Mucosa of stomach (tissue), 1 donor: ENCODE results near the gene FANCC.

Experiments
- H3K27me3 ChIP-seq: one replicate; pipeline ENCODE4 v1.7.0; 2013; ENCODE audit warnings: mild to moderate bottlenecking, low read length; ENCODE audit not compliant: control insufficient read depth, insufficient read depth
- H3K36me3 ChIP-seq: one replicate; pipeline ENCODE4 v1.7.0; 2013; ENCODE audit warnings: low read length; ENCODE audit not compliant: control insufficient read depth, insufficient read depth
- H3K4me1 ChIP-seq: one replicate; pipeline ENCODE4 v1.7.0; 2013; ENCODE audit warnings: mild to moderate bottlenecking, low read length; ENCODE audit not compliant: control insufficient read depth, insufficient read depth
- H3K4me3 ChIP-seq: one replicate; pipeline ENCODE4 v1.7.0; 2013; ENCODE audit warnings: low read length
- H3K9ac ChIP-seq: one replicate; pipeline ENCODE4 v1.7.0; 2013; ENCODE audit warnings: mild to moderate bottlenecking, low read length, moderate library complexity
- H3K9me3 ChIP-seq: one replicate; pipeline ENCODE4 v1.7.0; 2013; ENCODE audit warnings: mild to moderate bottlenecking, low read length, moderate library complexity; ENCODE audit not compliant: control insufficient read depth
- donor health status: Pancreatic carcinoma.

Gene FANCC

DNA sequence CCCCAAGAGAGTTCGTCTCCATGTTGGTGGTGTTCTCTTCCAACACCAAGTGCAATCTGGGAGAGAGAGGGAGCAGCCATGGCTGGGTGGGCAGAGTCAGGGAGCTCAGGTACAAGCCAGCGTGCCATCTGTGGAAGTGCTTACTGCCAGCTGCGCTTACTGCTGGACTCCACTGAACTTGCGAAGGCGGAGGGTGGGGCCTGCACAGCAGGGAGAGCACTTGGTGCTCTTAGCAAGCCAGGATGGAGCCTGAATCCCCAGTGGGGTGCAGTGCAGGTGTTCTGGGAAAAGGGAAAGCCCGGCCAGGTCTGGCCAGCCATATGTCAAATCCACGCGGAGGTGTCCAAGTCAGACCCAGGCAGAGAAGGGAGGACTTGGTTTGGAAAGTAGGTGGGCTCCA, 142.0 kb downstream of the FANCC start:
- Histone ChIP-seq H3K4me3 (no peak overlapping the region), H3K9ac (no peak overlapping the region), H3K27me3 (no peaks in the 10 kb centered on the region), H3K4me1 (no peaks in the 10 kb centered on the region), H3K9me3 (no peaks in the 10 kb centered on the region), H3K36me3 (no peaks in the 10 kb centered on the region)

DNA sequence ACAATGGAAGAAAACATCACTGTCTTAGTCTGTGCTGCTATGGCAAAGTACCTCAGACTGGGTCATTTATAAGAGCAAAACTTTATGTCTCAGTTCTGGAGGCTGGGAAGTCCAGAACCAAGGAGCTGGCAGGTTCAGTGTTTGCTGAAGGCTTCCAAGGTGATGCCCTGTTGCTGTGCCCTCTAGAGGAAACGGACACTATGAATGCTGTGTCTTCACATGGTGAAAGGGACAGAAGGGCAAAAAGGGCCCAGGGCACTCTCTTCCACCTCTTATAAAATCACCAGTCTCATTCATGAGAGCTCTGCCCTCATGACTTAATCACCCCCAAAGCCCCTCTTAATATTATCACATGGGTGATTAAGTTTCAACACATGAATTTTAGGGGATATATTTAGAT, 143.5 kb downstream of the FANCC start:
- H3K4me1 ChIP-seq, result no peaks in the 10 kb centered on the region
- H3K4me3 ChIP-seq, result no peak overlapping the region
- no peaks in the 10 kb centered on the region for H3K36me3 ChIP-seq
- H3K9me3 ChIP-seq, result no peaks in the 10 kb centered on the region
- no peaks in the 10 kb centered on the region for H3K27me3 ChIP-seq
- H3K9ac ChIP-seq, result no peak overlapping the region

DNA sequence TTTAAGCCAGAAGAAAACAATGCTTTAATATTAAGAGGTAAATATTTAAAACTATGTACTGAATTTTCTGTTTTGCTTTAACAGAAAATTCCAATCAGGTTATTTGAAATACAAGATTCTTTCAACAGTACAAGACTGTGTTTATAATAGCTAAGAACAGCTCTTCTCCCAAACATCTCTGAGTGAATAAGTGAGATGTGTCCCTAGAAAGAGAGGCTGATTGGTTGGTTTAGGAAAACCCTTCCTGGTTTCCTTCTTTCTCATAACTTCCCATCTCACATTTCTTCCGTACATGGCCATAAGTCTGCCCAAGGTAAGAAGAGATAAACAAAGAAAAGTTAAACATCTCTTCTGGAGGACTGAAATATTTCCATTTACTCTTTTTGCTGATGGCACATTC, 145.9 kb downstream of the FANCC start:
- H3K27me3 ChIP-seq, result no peaks in the 10 kb centered on the region
- H3K36me3 ChIP-seq, result no peaks in the 10 kb centered on the region
- no peaks in the 10 kb centered on the region for H3K9me3 ChIP-seq
- H3K9ac ChIP-seq, result no peak overlapping the region
- no peaks in the 10 kb centered on the region for H3K4me1 ChIP-seq
- no peak overlapping the region for H3K4me3 ChIP-seq

DNA sequence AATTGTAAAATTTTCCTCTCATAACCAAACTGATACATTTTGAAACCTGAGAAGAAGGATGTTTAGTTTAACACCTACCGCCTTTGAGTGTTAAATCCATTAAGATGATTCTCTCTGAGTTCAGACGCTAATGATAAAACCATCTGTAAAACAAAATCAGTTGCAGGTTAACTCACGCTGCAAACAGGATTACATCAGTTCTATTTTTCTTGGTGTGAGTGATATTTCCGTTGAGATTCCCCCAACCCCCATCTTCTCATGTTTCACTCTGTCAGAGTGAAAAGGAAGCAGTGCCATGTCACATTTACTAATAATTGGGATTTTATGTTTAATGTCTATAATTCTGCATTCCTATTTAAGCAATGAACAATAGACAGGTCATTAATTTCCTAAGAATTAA, 146.5 kb downstream of the FANCC start:
- no peaks in the 10 kb centered on the region for H3K36me3 ChIP-seq
- H3K4me1 ChIP-seq, result no peaks in the 10 kb centered on the region
- H3K27me3 ChIP-seq, result no peaks in the 10 kb centered on the region
- no peak overlapping the region for H3K4me3 ChIP-seq
- no peak overlapping the region for H3K9ac ChIP-seq
- no peaks in the 10 kb centered on the region for H3K9me3 ChIP-seq

DNA sequence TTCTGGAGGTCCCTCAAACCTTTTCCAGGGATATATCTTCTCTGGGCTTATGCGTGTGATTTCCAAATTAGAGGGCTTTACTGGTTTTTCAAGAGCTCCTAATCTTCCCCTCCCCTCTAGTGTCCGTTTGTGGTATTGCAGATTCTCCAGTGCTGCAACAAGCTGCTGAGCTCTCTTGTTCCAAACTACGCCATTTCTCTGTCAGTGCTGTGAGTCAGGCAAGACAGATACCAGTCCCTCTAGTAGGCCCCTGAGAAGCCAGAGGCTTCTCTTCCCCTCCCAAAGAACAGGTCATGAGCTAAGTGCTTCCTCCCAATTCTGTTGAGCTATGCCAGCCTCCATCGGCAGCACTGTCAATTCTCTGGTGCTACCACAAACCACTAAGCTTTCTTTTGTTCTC, 149.5 kb downstream of the FANCC start:
- no peaks in the 10 kb centered on the region for H3K27me3 ChIP-seq
- H3K9me3 ChIP-seq, result no peaks in the 10 kb centered on the region
- no peak overlapping the region for H3K4me3 ChIP-seq
- H3K4me1 ChIP-seq, result no peaks in the 10 kb centered on the region
- H3K36me3 ChIP-seq, result no peaks in the 10 kb centered on the region
- no peak overlapping the region for H3K9ac ChIP-seq

DNA sequence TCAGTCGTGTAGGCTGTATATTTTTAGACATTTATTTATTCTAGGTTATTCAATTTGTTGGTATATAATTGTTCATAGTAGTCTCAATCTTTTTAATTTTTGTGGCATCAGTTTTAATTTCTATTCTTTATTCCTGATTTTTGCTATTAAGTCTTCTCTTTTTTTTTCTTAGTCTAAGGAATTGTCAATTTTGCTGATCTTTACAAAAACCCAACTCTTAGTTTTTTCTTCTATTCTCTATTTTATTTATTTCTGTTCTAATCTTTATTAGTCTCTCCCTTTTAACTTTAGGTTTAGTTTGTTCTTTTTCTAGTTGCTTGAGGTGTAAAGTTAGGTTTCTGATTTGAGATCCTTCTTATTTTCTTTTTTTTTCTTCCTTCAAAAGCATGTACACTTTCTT, 152.5 kb downstream of the FANCC start:
- no peak overlapping the region for H3K4me3 ChIP-seq
- H3K4me1 ChIP-seq, result no peaks in the 10 kb centered on the region
- H3K27me3 ChIP-seq, result no peaks in the 10 kb centered on the region
- H3K9ac ChIP-seq, result no peak overlapping the region
- H3K36me3 ChIP-seq, result no peaks in the 10 kb centered on the region
- H3K9me3 ChIP-seq, result no peaks in the 10 kb centered on the region

DNA sequence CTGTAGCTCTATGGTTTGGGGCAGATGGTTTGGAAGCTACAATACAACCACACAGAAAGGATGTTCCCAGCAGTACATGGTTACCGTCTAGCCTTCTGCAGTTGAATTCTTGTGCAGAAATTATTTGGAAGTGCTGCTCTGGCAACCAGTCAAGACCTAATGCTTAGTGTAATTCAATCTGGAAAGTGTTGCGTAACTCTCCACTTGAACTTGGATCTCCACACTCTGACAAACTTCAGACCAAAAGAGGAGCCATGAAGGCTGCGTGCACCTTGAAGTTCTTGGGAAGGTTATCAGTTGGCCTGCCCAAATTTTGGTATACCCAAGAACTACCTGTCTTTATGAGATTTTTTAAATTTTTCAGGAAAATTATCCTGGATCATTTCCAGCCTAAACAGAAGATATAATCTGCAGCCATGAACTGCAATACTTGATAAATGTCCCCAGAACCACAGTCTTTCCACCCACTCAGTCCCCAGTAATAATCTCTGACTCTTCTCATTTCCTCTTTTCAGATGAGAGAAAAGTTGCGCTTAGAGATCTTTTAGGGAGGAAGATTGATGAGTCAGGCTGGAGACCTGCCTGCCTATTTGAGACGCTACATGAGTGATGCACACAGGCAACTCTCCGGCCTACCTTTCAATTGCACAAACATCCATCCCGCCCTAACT, 159.9 kb downstream of the FANCC start:
- Histone ChIP-seq H3K4me3 (no peak overlapping the region), H3K4me1 (no peaks in the 10 kb centered on the region), H3K9ac (no peak overlapping the region)

DNA sequence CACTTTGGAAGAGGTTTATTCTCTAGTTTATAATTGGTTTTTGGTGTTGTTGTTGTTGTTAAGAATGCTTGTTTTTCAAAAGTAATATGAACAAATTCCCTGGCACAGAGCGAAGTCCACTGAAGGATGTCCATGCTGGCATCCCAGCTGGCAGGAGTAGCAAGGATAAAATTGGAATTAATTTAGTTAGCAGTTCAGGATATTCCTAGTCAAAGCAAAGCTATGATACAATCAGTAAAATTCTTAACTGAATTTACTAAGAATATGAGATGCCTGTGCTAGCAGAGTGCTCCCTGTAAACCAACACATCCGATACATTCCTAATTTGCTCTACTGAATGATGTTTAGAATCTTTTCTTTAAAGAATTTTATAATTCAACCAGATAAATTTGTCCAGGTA, 161.4 kb downstream of the FANCC start:
- Histone ChIP-seq H3K27me3 (no peaks in the 10 kb centered on the region), H3K9me3 (no peaks in the 10 kb centered on the region), H3K4me1 (no peaks in the 10 kb centered on the region)

More for the DNA sequence above, 159.9 kb downstream of the FANCC start:
- Histone ChIP-seq H3K27me3 (no peaks in the 10 kb centered on the region), H3K9me3 (no peaks in the 10 kb centered on the region), H3K36me3 (no peaks in the 10 kb centered on the region)

DNA sequence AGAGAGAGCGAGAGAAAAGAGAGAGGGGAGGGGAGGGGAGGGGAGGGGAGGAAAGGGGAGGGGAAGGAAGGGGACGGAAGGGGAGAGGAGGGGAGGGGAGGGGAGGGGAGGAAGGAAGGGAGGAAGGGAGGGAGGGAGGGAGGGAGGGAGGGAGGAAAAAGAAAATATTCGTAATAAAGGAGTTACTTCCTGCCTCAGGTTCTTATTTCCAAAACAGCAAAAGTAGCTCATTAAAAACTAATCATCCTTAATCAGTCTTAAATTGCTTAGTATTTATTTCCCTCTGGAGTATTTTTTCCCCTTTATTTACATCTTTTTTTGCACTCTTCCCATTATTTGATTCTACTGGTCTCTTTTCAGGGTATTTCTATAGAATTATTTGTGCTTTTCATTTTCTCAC, 162.3 kb downstream of the FANCC start:
- no peaks in the 10 kb centered on the region for H3K36me3 ChIP-seq
- no peak overlapping the region for H3K9ac ChIP-seq
- no peak overlapping the region for H3K4me3 ChIP-seq
- H3K4me1 ChIP-seq, result no peaks in the 10 kb centered on the region
- no peaks in the 10 kb centered on the region for H3K9me3 ChIP-seq
- H3K27me3 ChIP-seq, result no peaks in the 10 kb centered on the region

More for the DNA sequence above, 161.4 kb downstream of the FANCC start:
- no peak overlapping the region for H3K4me3 ChIP-seq
- no peak overlapping the region for H3K9ac ChIP-seq
- H3K36me3 ChIP-seq, result no peaks in the 10 kb centered on the region

DNA sequence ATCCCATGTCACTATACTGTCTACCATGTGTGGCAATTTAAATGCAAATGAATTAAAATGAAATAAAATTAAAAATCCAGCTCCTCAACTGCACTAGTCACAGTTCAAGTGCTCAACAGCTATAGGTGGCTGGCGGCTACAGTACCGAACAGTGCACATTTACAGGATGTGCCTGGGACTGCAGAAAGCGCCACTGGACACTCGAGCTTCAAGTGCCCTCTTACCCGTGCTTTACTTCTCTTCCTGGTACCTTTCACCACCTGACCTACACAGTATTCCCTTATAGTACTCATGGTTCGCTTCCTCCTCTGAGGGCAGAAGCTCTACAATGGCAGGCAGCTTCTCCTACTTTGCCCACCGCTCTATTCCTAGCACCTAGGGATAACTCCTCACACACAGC, 166.6 kb downstream of the FANCC start:
- Histone ChIP-seq H3K9me3 (no peaks in the 10 kb centered on the region), H3K4me1 (no peaks in the 10 kb centered on the region), H3K4me3 (no peak overlapping the region), H3K9ac (no peak overlapping the region), H3K36me3 (no peaks in the 10 kb centered on the region), H3K27me3 (no peaks in the 10 kb centered on the region)

DNA sequence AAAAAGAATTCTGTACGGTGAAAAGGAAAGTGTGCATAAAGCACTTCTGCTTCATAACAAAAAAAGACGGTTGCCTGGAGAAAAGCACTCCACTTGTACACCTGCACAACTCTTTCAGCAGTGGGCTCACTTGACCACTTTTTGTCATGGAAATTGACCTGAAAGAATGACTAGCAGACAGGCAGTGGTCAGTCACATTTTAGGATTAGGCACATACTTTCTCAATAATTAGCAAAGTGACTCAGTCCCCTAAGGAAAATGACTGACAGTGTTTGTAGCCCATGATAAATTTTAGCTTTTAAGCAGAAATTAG, 169.3 kb downstream of the FANCC start:
- Histone ChIP-seq H3K9me3 (no peaks in the 10 kb centered on the region), H3K4me1 (no peaks in the 10 kb centered on the region), H3K9ac (no peak overlapping the region), H3K4me3 (no peak overlapping the region), H3K36me3 (no peaks in the 10 kb centered on the region), H3K27me3 (no peaks in the 10 kb centered on the region)

DNA sequence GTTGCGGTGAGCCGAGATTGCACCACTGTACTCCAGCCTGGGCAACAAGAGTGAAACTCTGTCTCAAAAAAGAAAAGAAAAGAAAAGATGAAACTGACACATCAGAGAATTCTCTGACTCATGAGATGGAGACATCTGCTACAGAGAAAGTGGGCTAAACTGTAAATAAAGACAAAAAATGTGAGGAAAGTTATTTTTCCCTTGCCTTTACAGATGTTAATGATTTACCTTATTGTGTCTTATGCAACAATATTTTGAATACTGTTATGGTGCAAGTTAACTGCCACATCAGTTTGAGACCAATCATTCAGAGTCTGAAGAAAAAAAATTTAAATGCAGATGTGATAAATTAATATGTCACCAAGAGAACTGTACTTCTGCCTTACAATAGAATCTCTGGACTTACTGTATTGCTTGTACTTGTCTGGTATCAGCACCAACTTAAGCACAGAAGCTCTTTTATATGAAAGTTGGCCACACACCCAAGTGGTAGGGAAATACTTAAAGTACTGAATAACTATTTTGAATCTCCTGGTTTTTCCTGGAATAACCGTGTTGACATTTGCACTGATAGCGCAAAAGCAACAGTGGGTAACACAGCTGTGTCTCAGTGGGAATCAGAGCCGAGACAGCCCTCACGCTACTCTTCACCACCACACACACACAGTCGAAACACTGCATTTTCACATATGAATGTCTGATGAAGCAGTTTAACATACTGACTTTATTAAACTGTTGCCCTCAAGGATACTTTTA, 169.9 kb downstream of the FANCC start:
- Histone ChIP-seq H3K9me3 (no peaks in the 10 kb centered on the region), H3K9ac (no peak overlapping the region), H3K27me3 (no peaks in the 10 kb centered on the region), H3K36me3 (no peaks in the 10 kb centered on the region), H3K4me1 (no peaks in the 10 kb centered on the region), H3K4me3 (no peak overlapping the region)
